ENCODE results near the gene SUSD1. TPM values are rescaled to one million over a fixed set of nuclear protein-coding genes. Genes with fewer than 3 reads are reported as not detected.

SUSD1 gene
- polyA plus RNA-seq, 1 experiment = 24.2 TPM

DNA sequence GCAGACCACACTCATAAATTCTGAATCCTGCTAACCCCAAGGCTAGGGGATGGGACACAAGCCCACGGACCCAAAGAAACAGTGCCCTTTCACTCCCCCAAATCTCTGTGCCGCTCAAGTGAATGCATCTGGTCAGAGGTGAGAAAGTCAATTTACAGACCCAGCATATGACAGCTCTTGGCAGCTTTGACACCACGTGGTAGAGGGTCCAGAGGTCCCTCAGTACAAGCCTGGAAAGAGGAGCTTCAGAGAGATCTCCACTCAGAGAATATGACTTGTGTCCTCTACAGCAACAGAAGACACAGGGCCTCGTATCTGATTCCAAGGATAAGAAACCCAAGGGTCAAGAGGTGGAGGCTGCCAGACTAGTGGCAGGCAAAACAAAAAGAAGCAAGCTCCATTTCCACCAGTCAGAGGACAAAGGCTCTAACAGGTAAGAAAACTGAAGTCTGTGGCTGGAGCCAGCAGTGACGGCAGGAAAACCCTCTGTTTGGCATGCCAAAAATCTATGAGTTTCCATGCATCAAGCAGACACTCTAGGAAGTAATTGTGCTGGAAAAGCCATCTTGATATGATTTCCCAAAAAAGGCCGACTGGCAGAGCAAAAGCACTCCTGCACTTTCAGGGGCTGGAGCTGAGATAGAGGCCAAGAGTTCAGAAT lies 139.8 kb downstream of the SUSD1 start:
- TF ChIP-seq, protein P1, sequence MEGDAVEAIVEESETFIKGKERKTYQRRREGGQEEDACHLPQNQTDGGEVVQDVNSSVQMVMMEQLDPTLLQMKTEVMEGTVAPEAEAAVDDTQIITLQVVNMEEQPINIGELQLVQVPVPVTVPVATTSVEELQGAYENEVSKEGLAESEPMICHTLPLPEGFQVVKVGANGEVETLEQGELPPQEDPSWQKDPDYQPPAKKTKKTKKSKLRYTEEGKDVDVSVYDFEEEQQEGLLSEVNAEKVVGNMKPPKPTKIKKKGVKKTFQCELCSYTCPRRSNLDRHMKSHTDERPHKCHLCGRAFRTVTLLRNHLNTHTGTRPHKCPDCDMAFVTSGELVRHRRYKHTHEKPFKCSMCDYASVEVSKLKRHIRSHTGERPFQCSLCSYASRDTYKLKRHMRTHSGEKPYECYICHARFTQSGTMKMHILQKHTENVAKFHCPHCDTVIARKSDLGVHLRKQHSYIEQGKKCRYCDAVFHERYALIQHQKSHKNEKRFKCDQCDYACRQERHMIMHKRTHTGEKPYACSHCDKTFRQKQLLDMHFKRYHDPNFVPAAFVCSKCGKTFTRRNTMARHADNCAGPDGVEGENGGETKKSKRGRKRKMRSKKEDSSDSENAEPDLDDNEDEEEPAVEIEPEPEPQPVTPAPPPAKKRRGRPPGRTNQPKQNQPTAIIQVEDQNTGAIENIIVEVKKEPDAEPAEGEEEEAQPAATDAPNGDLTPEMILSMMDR (IDR thresholded peaks at IDR 0.05; ENCODE audit: low read depth, low read length) = no peak
- no peak overlapping the region for H3K4me3 ChIP-seq (ENCODE audit: low read depth, low read length)
- no peak overlapping the region for H3K27ac ChIP-seq (ENCODE audit: low read depth, low read length)
- POLR2A ChIA-PET = no interaction called here
- CTCF ChIA-PET = interaction anchor here (1.0 kb wide), 1 partner anchor 13 kb away, joined by 3 read pairs; no protein-coding TSS in a partner anchor
- no peak for DNase-seq (ENCODE audit: low read depth, low spot score)
- H3K9me3 ChIP-seq (ENCODE audit: control insufficient read depth, insufficient read depth, low read length) = no peaks in the 10 kb centered on the region
- H3K27me3 ChIP-seq (ENCODE audit: control insufficient read depth, insufficient read depth, low read length) = no peaks in the 10 kb centered on the region

DNA sequence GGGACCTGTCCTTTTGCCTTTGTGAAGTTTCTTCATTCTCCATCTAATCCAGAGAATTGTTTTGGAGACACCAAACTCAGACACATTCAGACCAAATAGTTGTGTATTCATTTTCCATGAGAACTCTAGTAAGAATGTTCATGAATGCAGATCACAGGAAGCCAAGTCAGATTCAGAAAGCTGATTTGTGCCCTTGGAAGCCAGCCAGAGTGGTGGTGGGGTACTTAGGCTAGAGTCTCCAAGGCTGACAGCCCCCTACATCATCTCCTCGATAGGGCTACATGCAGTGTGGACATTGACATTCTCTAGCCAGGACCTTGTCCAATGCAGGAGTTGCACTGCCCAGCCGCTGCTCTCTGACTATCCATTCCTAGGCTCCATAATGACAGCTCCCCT lies 140.9 kb downstream of the SUSD1 start:
- no peak overlapping the region for H3K27ac ChIP-seq (ENCODE audit: low read depth, low read length)
- TF ChIP-seq, protein P1 (IDR thresholded peaks at IDR 0.05; ENCODE audit: low read depth, low read length) = no peak
- DNase-seq (ENCODE audit: low read depth, low spot score) = no peak
- H3K27me3 ChIP-seq (ENCODE audit: control insufficient read depth, insufficient read depth, low read length) = no peaks in the 10 kb centered on the region
- no peak overlapping the region for H3K4me3 ChIP-seq (ENCODE audit: low read depth, low read length)
- POLR2A ChIA-PET = no interaction called here
- CTCF ChIA-PET = interaction anchor here (2.4 kb wide), 1 partner anchor 41 kb away, joined by 10 read pairs; no protein-coding TSS in a partner anchor
- H3K9me3 ChIP-seq (ENCODE audit: control insufficient read depth, insufficient read depth, low read length) = no peaks in the 10 kb centered on the region

DNA sequence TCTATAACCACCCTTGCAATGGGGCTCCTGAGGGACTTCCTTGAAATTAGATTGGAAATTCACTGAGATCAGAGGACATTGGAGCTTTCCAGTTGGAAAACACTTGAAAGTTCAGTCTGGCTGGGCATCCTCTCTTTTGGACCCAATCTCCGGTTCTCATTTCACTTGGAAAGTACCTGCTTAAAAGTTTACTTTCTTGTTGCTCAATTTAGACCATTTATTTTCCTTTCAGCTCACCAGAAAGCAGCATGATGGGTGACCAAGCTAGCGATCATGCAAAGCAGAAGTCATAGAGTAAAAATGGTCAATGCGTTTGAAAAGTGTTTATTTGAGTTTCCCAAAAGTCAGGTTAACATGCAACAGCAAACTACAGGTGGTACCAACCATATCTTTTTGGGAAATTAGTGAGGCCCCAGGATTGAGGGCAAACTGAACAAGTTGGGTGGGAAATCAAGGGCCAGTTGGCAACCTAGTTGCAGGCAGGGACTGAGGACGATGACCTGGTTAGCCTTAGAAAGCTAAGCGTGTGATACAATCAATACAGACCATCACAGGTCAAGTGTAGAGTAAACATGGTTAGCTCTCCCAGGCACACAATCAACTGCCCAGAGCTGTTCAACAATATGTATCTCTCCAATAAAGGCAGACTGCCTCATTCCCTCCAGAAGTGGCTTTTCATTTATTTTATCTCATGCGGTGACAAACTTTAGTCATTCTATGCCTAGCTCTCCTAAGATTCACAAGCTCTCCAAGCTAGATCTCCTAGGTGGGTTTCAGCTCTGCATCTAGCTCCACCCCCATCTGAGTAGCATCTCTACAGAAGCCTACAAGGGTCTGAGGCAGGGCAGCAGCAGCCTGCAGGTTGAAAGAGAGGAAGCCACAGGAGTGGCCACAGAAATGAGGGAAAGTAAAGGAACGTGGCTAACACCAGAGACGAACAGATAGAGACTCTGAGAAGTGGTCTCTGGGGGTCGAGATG lies 141.6 kb downstream of the SUSD1 start:
- TF ChIP-seq, protein P1 (IDR thresholded peaks at IDR 0.05; ENCODE audit: low read depth, low read length) = no peak
- ChIA-PET POLR2A (interaction anchor here (0.9 to 1.3 kb wide), 2 partner anchors 41 to 90 kb away, joined by 3 to 4 read pairs; no protein-coding TSS in a partner anchor), CTCF (interaction anchor here (2.4 kb wide), 1 partner anchor 41 kb away, joined by 10 read pairs; no protein-coding TSS in a partner anchor)
- H3K27ac ChIP-seq (ENCODE audit: low read depth, low read length) = no peak overlapping the region
- no peak overlapping the region for H3K4me3 ChIP-seq (ENCODE audit: low read depth, low read length)
- H3K9me3 ChIP-seq (ENCODE audit: control insufficient read depth, insufficient read depth, low read length) = no peaks in the 10 kb centered on the region
- H3K27me3 ChIP-seq (ENCODE audit: control insufficient read depth, insufficient read depth, low read length) = no peaks in the 10 kb centered on the region
- DNase-seq (ENCODE audit: low read depth, low spot score) = no peak

DNA sequence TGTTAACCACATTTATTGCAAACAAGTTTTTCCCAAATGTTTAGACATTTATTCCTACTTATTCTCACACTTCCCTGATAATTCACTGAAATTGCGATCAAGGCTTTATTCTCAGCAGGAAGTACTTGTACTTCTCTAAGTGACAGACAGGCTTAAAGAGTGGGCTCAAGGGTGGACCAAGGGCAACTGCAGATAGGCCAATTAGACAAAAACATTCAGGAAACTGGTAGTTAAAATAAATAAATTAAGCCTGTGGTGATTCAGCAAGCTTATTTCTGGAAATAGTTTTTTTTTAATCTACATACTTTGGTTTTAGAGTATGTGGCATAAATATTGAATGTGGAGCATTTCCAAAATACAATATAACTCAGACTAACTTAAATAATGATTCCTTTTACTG lies 142.4 kb downstream of the SUSD1 start:
- H3K27me3 ChIP-seq (ENCODE audit: control insufficient read depth, insufficient read depth, low read length) = no peaks in the 10 kb centered on the region
- H3K27ac ChIP-seq (ENCODE audit: low read depth, low read length) = no peak overlapping the region
- TF ChIP-seq, protein P1 (IDR thresholded peaks at IDR 0.05; ENCODE audit: low read depth, low read length) = no peak
- ChIA-PET CTCF (interaction anchor here (2.4 kb wide), 1 partner anchor 42 kb away, joined by 10 read pairs; no protein-coding TSS in a partner anchor), POLR2A (interaction anchor here (0.9 to 1.3 kb wide), 2 partner anchors 42 to 89 kb away, joined by 3 to 4 read pairs; no protein-coding TSS in a partner anchor)
- no peak for DNase-seq (ENCODE audit: low read depth, low spot score)
- no peak overlapping the region for H3K4me3 ChIP-seq (ENCODE audit: low read depth, low read length)
- no peaks in the 10 kb centered on the region for H3K9me3 ChIP-seq (ENCODE audit: control insufficient read depth, insufficient read depth, low read length)
